GM18505 (cell line): ENCODE measurements around the gene MC1R.
"Not testable (repeated sequence)": the region's sequence is repeated elsewhere in the genome, so short reads cannot be mapped to it uniquely, and the experiment has no call there.

ENCODE experiments used
- ATAC-seq: cut with Tn5 transposase; IDR thresholded peaks from one replicate; pipeline ENCODE4 v1.9.1; 2021; ENCODE audit not compliant: unreplicated experiment
- POLR2A ChIP-seq: IDR thresholded peaks from 4 replicates; pipeline ENCODE4 v1.6.1; 2011; ENCODE audit warnings: borderline replicate concordance; ENCODE audit not compliant: insufficient read depth, insufficient read length; ENCODE audit errors: extremely low read depth

Gene MC1R

GRCh38 chr16:89924297-89924924 is 5.7 kb downstream of the MC1R start:
- no peak for TF ChIP-seq POLR2A
- no peak for ATAC-seq

GRCh38 chr16:89924925-89925307 is 6.3 kb downstream of the MC1R start:
- no peak for ATAC-seq

GRCh38 chr16:89925596-89926079 is 7.0 kb downstream of the MC1R start:
- TF ChIP-seq POLR2A, result no peak
- ATAC-seq, result no peak

More at GRCh38 chr16:89924925-89925307, 6.3 kb downstream of the MC1R start:
- TF ChIP-seq POLR2A, result no peak

- TF ChIP-seq POLR2A, result no peak
- ATAC-seq, result no peak
Observed at GRCh38 chr16:89931305-89931896, 12.7 kb downstream of the MC1R start.

GRCh38 chr16:89931964-89932363 is 13.3 kb downstream of the MC1R start:
- TF ChIP-seq POLR2A, result no peak
- no peak for ATAC-seq

GRCh38 chr16:89934019-89934418 is 15.4 kb downstream of the MC1R start:
- not testable (repeated sequence) for ATAC-seq

- ATAC-seq, result no peak
Observed at GRCh38 chr16:89934611-89935553, 16.2 kb downstream of the MC1R start.

GRCh38 chr16:89935620-89936019 is 17.0 kb downstream of the MC1R start:
- not testable (repeated sequence) for ATAC-seq

More at GRCh38 chr16:89934611-89935553, 16.2 kb downstream of the MC1R start:
- no peak for TF ChIP-seq POLR2A

GRCh38 chr16:89936034-89936433 is 17.4 kb downstream of the MC1R start:
- ATAC-seq, result no peak
- TF ChIP-seq POLR2A, result no peak

GRCh38 chr16:89936508-89936907 is 17.8 kb downstream of the MC1R start:
- ATAC-seq, result no peak
- TF ChIP-seq POLR2A, result no peak

- ATAC-seq, result no peak
- no peak for TF ChIP-seq POLR2A
Observed at GRCh38 chr16:89936981-89937380, 18.3 kb downstream of the MC1R start.

GRCh38 chr16:89938175-89938885 is 19.7 kb downstream of the MC1R start:
- no peak for ATAC-seq
- TF ChIP-seq POLR2A, result no peak

GRCh38 chr16:89944773-89945172 is 26.1 kb downstream of the MC1R start:
- no peak for ATAC-seq
- no peak for TF ChIP-seq POLR2A

- no peak for TF ChIP-seq POLR2A
- ATAC-seq, result no peak
Observed at GRCh38 chr16:89945654-89946053, 27.0 kb downstream of the MC1R start.

GRCh38 chr16:89946515-89946914 is 27.9 kb downstream of the MC1R start:
- no peak for TF ChIP-seq POLR2A
- ATAC-seq, result no peak
